IPS-20b (cell line): ENCODE measurements around the gene ADAM11.
"Not testable (repeated sequence)": the region's sequence is repeated elsewhere in the genome, so short reads cannot be mapped to it uniquely, and the experiment has no call there.

Source experiments
- H3K27ac ChIP-seq: one replicate; pipeline ENCODE4 v1.5.1; 2013; ENCODE audit warnings: low read length
- H3K27me3 ChIP-seq: 2 replicates; pipeline ENCODE4 v1.6.1; 2013; ENCODE audit warnings: mild to moderate bottlenecking, low read length, inconsistent platforms; ENCODE audit not compliant: insufficient read depth
- H3K36me3 ChIP-seq: 2 replicates; pipeline ENCODE4 v1.6.1; 2013; ENCODE audit warnings: low read depth, mild to moderate bottlenecking, inconsistent platforms, low read length, moderate library complexity; ENCODE audit not compliant: insufficient read depth
- H3K4me1 ChIP-seq: 2 replicates; pipeline ENCODE4 v1.6.1; 2013; ENCODE audit warnings: mild to moderate bottlenecking, control low read depth, inconsistent platforms, low read length, moderate library complexity; ENCODE audit not compliant: insufficient read depth
- H3K4me3 ChIP-seq: 2 replicates; pipeline ENCODE4 v1.5.1; 2013; ENCODE audit warnings: mild to moderate bottlenecking, low read length, inconsistent platforms
- H3K9ac ChIP-seq: 2 replicates; pipeline ENCODE4 v1.6.1; 2013; ENCODE audit warnings: low read depth, mild to moderate bottlenecking, inconsistent platforms, low read length, moderate library complexity
- H3K9me3 ChIP-seq: 2 replicates; pipeline ENCODE4 v1.6.1; 2013; ENCODE audit warnings: mild to moderate bottlenecking, low read depth, low read length, inconsistent platforms; ENCODE audit not compliant: insufficient read depth

Gene ADAM11

GRCh38 chr17:44747566-44747965 is 11.2 kb upstream of the ADAM11 start:
- Histone ChIP-seq H3K27me3 (no peaks in the 10 kb centered on the region), H3K9ac (no peak overlapping the region), H3K4me1 (no peaks in the 10 kb centered on the region), H3K4me3 (no peak overlapping the region), H3K27ac (no peak overlapping the region), H3K9me3 (no peaks in the 10 kb centered on the region), H3K36me3 (peaks cover 39% of the 10 kb centered on the region)

GRCh38 chr17:44749076-44749979 is 9.5 kb upstream of the ADAM11 start:
- no peak overlapping the region for H3K9ac ChIP-seq
- no peak overlapping the region for H3K4me3 ChIP-seq
- no peaks in the 10 kb centered on the region for H3K4me1 ChIP-seq
- H3K9me3 ChIP-seq: no peaks in the 10 kb centered on the region
- peaks cover 39% of the 10 kb centered on the region for H3K36me3 ChIP-seq
- no peaks in the 10 kb centered on the region; the same call in 1 of the 2 replicates for H3K27me3 ChIP-seq
- H3K27ac ChIP-seq: no peak overlapping the region

DNA sequence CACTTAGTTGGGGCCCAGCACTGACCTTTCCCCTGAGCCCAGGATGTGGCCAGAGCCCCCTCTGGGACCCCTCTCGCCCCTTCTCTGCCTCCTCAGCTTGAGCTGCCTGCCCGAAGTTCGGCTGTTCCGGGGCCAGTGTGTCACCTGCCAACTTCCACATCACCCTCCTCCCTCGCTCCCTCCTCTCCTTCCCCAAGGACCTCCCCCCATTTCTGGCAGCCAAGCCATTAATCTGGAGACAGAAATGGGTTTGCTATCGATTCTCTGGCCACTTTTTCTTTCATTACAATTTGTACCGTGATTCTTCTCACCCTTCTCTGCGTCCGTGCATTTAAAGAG is 8.8 kb upstream of the ADAM11 start:
- Histone ChIP-seq H3K4me1 (no peaks in the 10 kb centered on the region), H3K4me3 (no peak overlapping the region), H3K36me3 (peaks cover 39% of the 10 kb centered on the region), H3K9ac (no peak overlapping the region), H3K9me3 (no peaks in the 10 kb centered on the region), H3K27ac (no peak overlapping the region), H3K27me3 (no peaks in the 10 kb centered on the region; the same call in 1 of the 2 replicates)

GRCh38 chr17:44751331-44751730 is 7.5 kb upstream of the ADAM11 start:
- H3K9ac ChIP-seq: no peak overlapping the region
- H3K4me3 ChIP-seq: no peak overlapping the region
- peaks cover 39% of the 10 kb centered on the region for H3K36me3 ChIP-seq
- H3K27ac ChIP-seq: no peak overlapping the region
- no peaks in the 10 kb centered on the region for H3K4me1 ChIP-seq
- no peaks in the 10 kb centered on the region for H3K9me3 ChIP-seq
- peaks cover 2% of the 10 kb centered on the region; the same call in 1 of the 2 replicates for H3K27me3 ChIP-seq

DNA sequence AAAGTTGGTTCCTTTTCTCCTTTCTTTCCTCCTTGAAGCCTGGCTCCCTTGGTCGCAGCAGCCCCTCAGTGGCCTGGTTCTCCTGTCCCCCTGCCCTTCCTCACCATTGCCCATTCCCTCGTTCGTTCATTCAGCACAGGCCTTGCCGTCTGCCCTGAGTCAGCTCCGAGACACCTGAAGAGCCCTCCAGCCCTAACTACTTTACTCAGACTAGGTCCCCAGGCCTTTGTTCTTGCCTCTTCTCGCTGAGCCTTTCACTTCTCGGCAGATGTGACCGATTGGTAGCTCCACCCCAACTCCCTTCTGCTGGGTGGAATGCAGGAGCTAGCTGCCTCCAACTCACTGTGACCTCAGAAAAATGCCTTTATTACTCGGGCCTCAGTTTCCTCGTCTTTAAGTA is 7.0 kb upstream of the ADAM11 start:
- no peaks in the 10 kb centered on the region for H3K4me1 ChIP-seq
- H3K27me3 ChIP-seq: peaks cover 5% of the 10 kb centered on the region
- H3K9me3 ChIP-seq: no peaks in the 10 kb centered on the region
- H3K4me3 ChIP-seq: no peak overlapping the region
- no peak overlapping the region for H3K9ac ChIP-seq
- H3K36me3 ChIP-seq: peaks cover 38% of the 10 kb centered on the region
- no peak overlapping the region for H3K27ac ChIP-seq

GRCh38 chr17:44752953-44753861 is 5.6 kb upstream of the ADAM11 start:
- Histone ChIP-seq H3K4me1 (no peaks in the 10 kb centered on the region), H3K9me3 (no peaks in the 10 kb centered on the region), H3K27me3 (peaks cover 19% of the 10 kb centered on the region), H3K36me3 (peaks cover 24% of the 10 kb centered on the region), H3K9ac (no peak overlapping the region), H3K4me3 (no peak overlapping the region), H3K27ac (no peak overlapping the region)

DNA sequence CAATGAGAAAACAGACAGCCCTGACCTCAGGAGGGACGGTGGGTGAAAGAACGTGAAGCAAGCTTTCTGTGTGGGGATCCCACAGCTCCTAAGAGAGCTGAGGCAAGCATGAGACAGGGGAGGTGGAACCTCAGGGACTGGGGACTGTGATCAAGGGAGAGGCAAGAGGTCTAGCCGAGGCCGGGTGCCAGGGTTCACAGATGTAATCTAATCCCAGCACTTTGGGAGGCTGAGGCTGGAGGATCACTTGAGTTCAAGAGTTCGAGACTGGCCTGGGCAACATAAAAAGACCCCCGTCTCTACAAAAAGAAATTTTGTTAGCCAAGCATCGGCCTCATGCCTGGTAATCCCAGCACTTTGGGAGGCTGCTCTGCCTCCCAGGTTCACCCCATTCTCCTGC is 4.5 kb upstream of the ADAM11 start:
- H3K4me1 ChIP-seq: no peaks in the 10 kb centered on the region
- H3K9ac ChIP-seq: no peak overlapping the region
- H3K27ac ChIP-seq: no peak overlapping the region
- H3K27me3 ChIP-seq: peaks cover 27% of the 10 kb centered on the region
- H3K36me3 ChIP-seq: peaks cover 13% of the 10 kb centered on the region; the same call in 1 of the 2 replicates
- no peak overlapping the region for H3K4me3 ChIP-seq
- no peaks in the 10 kb centered on the region for H3K9me3 ChIP-seq

GRCh38 chr17:44755180-44755579 is 3.6 kb upstream of the ADAM11 start:
- Histone ChIP-seq H3K27me3 (peaks cover 36% of the 10 kb centered on the region), H3K36me3 (peaks cover 10% of the 10 kb centered on the region; the same call in 1 of the 2 replicates)
- not testable (repeated sequence) for H3K9ac ChIP-seq, H3K4me3 ChIP-seq, H3K27ac ChIP-seq, H3K4me1 ChIP-seq, H3K9me3 ChIP-seq

DNA sequence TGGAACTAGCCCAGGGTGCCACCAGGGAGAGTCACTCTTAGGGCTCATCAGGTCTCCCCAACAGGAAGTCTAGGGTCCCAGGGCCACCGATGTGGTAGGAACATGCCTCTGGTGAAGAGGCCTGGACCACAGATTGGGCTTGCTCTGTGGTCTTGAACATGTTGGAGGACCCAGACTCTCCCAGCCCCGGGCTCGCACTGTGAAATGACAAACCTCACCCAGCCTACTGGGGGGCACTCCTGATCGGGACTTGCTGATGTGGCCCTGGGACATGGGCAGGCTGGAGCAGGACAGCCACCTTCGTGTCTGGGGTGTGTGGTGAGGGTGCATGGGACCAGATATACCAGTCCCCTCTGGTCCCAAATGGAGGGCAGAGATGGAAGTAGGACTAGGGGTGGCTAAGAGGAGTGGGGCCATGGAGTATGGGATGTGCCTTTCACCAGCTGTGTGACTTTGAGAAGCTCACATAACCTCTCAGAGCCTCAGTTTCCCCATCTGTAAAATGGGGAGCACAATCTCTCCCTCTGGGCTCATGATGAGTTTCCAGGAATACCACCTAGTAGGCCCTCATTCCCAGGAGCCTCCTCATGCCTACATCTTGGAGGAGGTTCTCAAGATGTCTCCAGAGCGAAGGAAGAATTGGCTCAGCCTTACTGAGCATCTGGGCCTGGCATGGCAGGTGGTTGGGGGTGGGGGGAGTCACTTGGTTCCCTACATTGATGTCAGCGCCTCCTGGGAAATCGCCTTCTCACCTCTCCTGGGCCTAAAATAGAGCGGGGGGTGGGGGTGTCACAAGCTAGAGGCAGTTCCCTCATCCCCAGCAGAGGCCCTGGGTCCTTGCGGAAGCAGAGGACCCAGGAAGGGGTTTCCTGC is 1.5 kb upstream of the ADAM11 start:
- Histone ChIP-seq H3K4me1 (no peaks in the 10 kb centered on the region), H3K36me3 (no peaks in the 10 kb centered on the region), H3K27me3 (peaks cover 50% of the 10 kb centered on the region), H3K27ac (no peak overlapping the region), H3K9me3 (no peaks in the 10 kb centered on the region), H3K4me3 (no peak overlapping the region), H3K9ac (no peak overlapping the region)

- peaks cover 50% of the 10 kb centered on the region for H3K27me3 ChIP-seq
- no peaks in the 10 kb centered on the region for H3K4me1 ChIP-seq
- H3K27ac ChIP-seq: no peak overlapping the region
- no peaks in the 10 kb centered on the region for H3K36me3 ChIP-seq
- peak overlapping the region; percentile 54 for H3K4me3 ChIP-seq
- H3K9ac ChIP-seq: no peak overlapping the region
- no peaks in the 10 kb centered on the region for H3K9me3 ChIP-seq
Measured at GRCh38 chr17:44757918-44758413, 822 bp upstream of the ADAM11 start.
